Suppressor macrophage (primary cell): ENCODE measurements around the gene EZH1.
"Not testable (repeated sequence)": the region's sequence is repeated elsewhere in the genome, so short reads cannot be mapped to it uniquely, and the experiment has no call there.

Experiments used
- DNase-seq, 4 experiments: peaks; one replicate each; pipeline ENCODE4 v3.0.0-alpha.2; 2020 to 2022

Gene EZH1

GRCh38 chr17:42667088-42667951, 77.5 kb downstream of the EZH1 start:
- peak in 3 of 4 experiments; percentile 24 to 55 (median 32) for DNase-seq

GRCh38 chr17:42666126-42666525, 78.7 kb downstream of the EZH1 start:
- not testable (repeated sequence) for DNase-seq

DNA sequence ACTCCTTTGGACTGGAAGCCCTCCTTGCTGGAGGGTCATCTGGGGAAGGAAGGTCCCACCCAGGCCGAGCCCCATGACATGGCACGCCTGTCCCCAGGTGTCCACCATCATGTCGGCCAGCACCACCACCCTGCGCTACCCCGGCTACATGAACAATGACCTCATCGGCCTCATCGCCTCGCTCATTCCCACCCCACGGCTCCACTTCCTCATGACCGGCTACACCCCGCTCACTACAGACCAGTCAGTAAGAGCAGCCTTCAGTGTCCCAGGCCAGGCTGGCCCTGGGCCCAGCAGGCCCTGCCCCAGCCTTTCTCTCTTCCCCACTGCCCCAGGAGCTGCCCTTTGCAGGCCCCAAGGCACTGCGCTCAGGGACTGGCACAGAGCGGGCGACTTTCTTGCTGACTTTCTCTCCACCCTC, 79.2 kb downstream of the EZH1 start:
- DNase-seq = no peak

GRCh38 chr17:42660692-42661345, 84.0 kb downstream of the EZH1 start:
- no peak for DNase-seq

DNA sequence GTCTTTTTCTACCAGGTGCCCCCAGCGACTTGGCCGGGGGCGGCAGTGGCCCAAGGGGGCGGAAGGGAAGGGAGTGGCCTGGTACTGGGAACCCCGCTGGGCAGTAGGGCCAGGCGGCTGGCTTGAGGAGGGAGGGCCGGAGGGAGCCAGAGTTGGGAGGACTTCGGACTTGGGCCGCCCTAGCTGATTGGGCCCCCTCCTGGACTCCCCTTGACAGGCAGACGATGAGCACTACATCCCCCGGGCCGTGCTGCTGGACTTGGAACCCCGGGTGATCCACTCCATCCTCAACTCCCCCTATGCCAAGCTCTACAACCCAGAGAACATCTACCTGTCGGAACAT, 84.9 kb downstream of the EZH1 start:
- DNase-seq = not testable (repeated sequence)

DNA sequence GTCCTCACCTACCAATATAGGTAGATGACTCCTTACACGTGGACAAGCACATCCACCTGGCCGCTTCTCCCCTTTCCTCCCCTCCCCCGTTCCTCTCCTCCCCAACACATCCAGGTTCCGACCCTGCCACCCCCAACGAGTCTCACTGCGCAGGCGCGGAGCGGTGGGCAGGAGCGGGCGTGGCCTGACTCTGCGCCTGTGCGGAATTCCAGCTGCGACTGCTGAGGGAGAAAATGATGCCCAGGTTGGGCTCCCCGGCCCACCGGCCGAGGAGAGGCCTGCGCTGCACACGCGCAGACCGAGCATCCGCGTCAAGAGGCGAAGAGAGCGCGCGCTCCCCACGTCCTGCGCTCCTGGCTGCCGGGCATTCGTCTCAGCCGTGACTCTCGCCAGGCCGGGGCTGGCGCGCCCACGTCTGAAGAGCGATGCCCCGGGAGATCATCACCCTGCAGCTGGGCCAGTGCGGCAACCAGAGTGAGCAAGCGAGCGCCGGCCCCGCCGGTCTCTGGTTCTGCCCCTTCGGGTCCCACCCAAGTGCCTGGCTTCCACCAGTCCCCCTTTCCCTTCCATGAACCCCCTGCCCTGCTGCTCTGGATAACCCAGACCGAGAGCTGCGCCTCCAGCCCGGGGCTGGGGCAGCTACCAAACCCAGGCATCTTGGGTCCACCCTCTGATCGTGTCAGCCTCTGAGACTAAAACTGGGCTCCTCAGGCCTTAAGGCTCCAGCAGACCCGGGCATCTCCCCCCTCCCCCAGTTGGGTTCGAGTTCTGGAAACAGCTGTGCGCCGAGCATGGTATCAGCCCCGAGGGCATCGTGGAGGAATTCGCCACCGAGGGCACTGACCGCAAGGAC, 85.5 kb downstream of the EZH1 start, which contains the start of gene TUBG2:
Gene TUBG2, plus strand, starts transcription at position 206 of the 853 bp plus-strand sequence. Its CDS starts 220 bp downstream, at position 426.
- peak; percentile 80 to 93 (median 87) for DNase-seq

DNA sequence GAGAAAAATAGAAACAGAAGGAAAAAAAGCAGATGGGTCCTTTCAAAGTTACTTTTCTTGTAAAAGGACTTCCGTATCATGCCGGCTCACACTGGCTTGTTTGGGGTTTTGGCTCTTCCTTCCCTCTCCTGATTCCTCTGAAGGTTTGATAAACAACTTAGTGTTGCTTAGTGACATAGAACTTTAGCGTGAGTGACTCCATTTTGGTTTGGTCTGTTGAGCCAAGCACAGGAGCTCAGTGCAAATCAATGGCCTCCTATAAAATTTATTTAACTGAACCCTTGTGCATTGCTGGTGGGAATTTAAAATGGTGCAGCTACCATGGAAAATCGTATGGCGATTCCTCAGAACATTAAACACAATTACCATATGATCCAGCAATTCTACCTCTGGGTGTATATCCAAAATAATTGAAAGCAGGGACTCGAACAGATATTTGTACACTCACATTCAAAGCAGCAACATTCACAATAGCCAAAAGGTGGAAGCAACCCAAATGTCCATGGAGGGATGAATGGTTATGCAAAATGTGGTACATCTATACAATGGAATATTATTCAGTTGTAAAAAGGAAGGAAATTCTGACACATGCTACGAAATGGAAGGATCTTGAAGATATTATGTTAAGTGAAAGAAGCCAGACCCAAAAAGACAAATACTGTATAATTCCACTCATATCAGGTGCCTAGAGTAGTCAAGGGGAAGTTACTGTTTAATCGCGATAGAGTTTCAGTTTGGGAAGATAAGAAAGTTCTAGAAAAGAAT, 86.8 kb downstream of the EZH1 start:
- DNase-seq = no peak

- DNase-seq = no peak
These were observed 89.3 kb downstream of the EZH1 start for GRCh38 chr17:42655528-42655927.

DNA sequence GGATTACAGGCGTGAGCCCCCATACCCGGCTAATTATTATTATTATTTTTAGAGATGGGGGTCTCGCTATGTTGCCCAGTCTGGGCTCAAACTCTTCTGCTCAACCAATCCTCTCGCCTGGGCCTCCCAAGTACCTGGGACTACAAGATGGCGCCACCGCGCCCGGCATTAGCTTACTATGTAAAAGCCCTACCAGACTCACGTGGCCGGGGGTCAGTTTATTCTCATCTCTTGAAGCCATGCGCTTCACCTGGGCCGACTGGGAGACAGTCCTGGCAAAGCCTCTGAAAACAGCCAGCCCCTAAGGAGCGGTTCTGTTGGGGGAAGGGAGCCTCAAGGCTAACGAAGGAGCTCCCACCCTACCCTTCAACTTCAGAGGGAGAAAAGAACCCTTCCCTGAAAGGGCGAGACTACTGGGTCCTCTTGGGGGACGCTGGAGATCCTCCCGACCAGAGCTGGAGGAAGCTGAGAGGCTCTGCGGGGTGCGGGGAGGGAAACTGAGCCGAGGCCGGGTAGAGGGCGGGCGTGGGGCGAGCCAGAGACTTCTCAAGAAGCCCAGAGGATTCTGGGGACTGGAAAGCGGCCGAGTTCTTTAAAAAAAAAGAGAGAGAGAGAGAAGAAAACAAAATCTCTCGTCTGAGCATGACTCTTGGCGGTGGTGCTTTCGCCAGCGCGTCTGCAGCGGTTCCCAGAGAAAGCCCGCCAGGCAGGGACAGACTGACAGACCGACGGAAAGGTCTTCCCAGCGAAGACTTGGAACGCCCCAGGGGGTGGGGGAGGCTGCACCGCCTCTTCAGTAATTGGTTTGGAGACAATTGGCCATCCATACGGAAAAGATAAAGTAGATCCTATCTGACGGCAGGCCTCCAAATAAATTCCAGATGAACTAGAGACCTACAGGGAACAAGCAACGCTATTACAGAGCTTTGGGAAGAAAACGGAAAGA, 91.4 kb downstream of the EZH1 start:
- peak in 1 of 4 experiments; percentile 18 for DNase-seq

- DNase-seq = no peak
These were observed 93.4 kb downstream of the EZH1 start for GRCh38 chr17:42651392-42651791.
